ENCODE data around the gene LRRC66. TPM values are rescaled to one million over a fixed set of nuclear protein-coding genes. Genes with fewer than 3 reads are reported as not detected.

The LRRC66 gene
- total and polyA plus RNA-seq, 2 of the 13 experiments (the other 11 are each of a cell fraction or from before 2014, with no cell fraction given): not detected

GRCh38 chr4:52051213-52051614, 31.1 kb upstream of the LRRC66 start, which contains the start of gene SPATA18 (continued):
- TF ChIP-seq, protein P1, sequence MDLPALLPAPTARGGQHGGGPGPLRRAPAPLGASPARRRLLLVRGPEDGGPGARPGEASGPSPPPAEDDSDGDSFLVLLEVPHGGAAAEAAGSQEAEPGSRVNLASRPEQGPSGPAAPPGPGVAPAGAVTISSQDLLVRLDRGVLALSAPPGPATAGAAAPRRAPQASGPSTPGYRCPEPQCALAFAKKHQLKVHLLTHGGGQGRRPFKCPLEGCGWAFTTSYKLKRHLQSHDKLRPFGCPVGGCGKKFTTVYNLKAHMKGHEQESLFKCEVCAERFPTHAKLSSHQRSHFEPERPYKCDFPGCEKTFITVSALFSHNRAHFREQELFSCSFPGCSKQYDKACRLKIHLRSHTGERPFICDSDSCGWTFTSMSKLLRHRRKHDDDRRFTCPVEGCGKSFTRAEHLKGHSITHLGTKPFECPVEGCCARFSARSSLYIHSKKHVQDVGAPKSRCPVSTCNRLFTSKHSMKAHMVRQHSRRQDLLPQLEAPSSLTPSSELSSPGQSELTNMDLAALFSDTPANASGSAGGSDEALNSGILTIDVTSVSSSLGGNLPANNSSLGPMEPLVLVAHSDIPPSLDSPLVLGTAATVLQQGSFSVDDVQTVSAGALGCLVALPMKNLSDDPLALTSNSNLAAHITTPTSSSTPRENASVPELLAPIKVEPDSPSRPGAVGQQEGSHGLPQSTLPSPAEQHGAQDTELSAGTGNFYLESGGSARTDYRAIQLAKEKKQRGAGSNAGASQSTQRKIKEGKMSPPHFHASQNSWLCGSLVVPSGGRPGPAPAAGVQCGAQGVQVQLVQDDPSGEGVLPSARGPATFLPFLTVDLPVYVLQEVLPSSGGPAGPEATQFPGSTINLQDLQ (CRISPR knock-in tag; IDR thresholded peaks at IDR 0.05): no peak
- TF ChIP-seq KLF12 (CRISPR knock-in tag; IDR thresholded peaks at IDR 0.05; ENCODE audit: borderline replicate concordance) (0 out of 2 replicates have a peak, but pooled peaks have one; percentile 14), ZNF646 (CRISPR knock-in tag; IDR thresholded peaks at IDR 0.05) (no peak), RAD51 (IDR thresholded peaks at IDR 0.05; ENCODE audit: borderline replicate concordance) (no peak), ATF7-NPFF (CRISPR knock-in tag; IDR thresholded peaks at IDR 0.05; ENCODE audit: low read depth) (no peak; the same call in 1 of the 2 replicates), PCBP1 (IDR thresholded peaks at IDR 0.05; ENCODE audit: borderline replicate concordance, low read depth, low read length) (no peak), ZNF142 (CRISPR knock-in tag; IDR thresholded peaks at IDR 0.05) (no peak), ZBTB33 (CRISPR knock-in tag; IDR thresholded peaks at IDR 0.05) (no peak)
- TF ChIP-seq, protein P2, sequence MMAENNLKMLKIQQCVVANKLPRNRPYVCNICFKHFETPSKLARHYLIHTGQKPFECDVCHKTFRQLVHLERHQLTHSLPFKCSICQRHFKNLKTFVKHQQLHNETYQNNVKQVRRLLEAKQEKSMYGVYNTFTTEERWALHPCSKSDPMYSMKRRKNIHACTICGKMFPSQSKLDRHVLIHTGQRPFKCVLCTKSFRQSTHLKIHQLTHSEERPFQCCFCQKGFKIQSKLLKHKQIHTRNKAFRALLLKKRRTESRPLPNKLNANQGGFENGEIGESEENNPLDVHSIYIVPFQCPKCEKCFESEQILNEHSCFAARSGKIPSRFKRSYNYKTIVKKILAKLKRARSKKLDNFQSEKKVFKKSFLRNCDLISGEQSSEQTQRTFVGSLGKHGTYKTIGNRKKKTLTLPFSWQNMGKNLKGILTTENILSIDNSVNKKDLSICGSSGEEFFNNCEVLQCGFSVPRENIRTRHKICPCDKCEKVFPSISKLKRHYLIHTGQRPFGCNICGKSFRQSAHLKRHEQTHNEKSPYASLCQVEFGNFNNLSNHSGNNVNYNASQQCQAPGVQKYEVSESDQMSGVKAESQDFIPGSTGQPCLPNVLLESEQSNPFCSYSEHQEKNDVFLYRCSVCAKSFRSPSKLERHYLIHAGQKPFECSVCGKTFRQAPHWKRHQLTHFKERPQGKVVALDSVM (CRISPR knock-in tag; IDR thresholded peaks at IDR 0.05): no peak

Measured in HepG2 (cell line).